PC-3 (cell line): Measurements from ENCODE around the gene ZSCAN30. TPM values are rescaled to one million over a fixed set of nuclear protein-coding genes. Genes with fewer than 3 reads are reported as not detected.

Experiments used
- ATAC-seq: fragments of 200-7000 bp; cut with Tn5 transposase; 2 replicates; pipeline ENCODE4 v1.9.1; 2020; ENCODE audit warnings: mild to moderate bottlenecking, moderate library complexity
- BruUV-seq: library from RNA; stranded (reverse); fragments of 400-500 nt; replicated peaks from 2 replicates; lab custom pipeline; 2021; lab: Mats Ljungman, UMichigan
- CTCF ChIA-PET: fragments of 300-600 bp; sonication (Branson Sonifier 250); formaldehyde crosslinking; loops from one replicate; lab custom pipeline; 2022; ENCODE audit warnings: antibody characterized with exemption; lab: Charles Lee
- POLR2A ChIA-PET: fragments of 300-600 bp; sonication (Branson Sonifier 250); formaldehyde crosslinking; loops from one replicate; lab custom pipeline; 2022; ENCODE audit warnings: antibody characterized with exemption; ENCODE audit not compliant: unreplicated experiment; lab: Charles Lee
- DNase-seq: peaks from one replicate; pipeline ENCODE4 v3.0.0-alpha.2; 2015
- H2AFZ ChIP-seq: fragments of 300-600 bp; sonication (generic); 2 replicates; pipeline ENCODE4 v1.6.0; 2016; ENCODE audit warnings: antibody characterized with exemption, low read length
- H3F3A ChIP-seq: fragments of 300-600 bp; sonication (generic); one replicate; pipeline ENCODE4 v1.6.0; 2017; ENCODE audit warnings: antibody characterized with exemption, low read length, control low read depth, mild to moderate bottlenecking; ENCODE audit not compliant: unreplicated experiment
- H3K27ac ChIP-seq: fragments of 300-600 bp; sonication (generic); 2 replicates; pipeline ENCODE4 v1.5.1; 2016; ENCODE audit warnings: mild to moderate bottlenecking, low read length
- H3K27me3 ChIP-seq: fragments of 300-600 bp; sonication (generic); 2 replicates; pipeline ENCODE4 v1.6.1; 2016; ENCODE audit warnings: low read length, mixed read lengths
- H3K36me3 ChIP-seq: fragments of 300-600 bp; sonication (generic); 2 replicates; pipeline ENCODE4 v1.6.1; 2016; ENCODE audit warnings: low read depth, mixed run types, low read length, mixed read lengths
- H3K4me1 ChIP-seq: fragments of 300-600 bp; sonication (generic); 2 replicates; pipeline ENCODE4 v1.5.1; 2016; ENCODE audit warnings: low read length; ENCODE audit not compliant: insufficient read depth
- H3K4me2 ChIP-seq: fragments of 300-600 bp; sonication (generic); 2 replicates; pipeline ENCODE4 v1.6.0; 2016; ENCODE audit warnings: low read length
- H3K4me3 ChIP-seq: fragments of 300-600 bp; sonication (generic); 2 replicates; pipeline ENCODE4 v1.5.1; 2016; ENCODE audit warnings: mild to moderate bottlenecking, low read length, mixed read lengths
- H3K79me2 ChIP-seq: fragments of 300-600 bp; sonication (generic); 2 replicates; pipeline ENCODE4 v1.6.1; 2017; ENCODE audit warnings: low read length, mixed read lengths
- H3K9ac ChIP-seq: fragments of 300-600 bp; sonication (generic); 2 replicates; pipeline ENCODE4 v1.6.0; 2016; ENCODE audit warnings: mild to moderate bottlenecking, low read length
- H3K9me2 ChIP-seq: fragments of 300-600 bp; sonication (generic); replicated peaks from 2 replicates; pipeline ENCODE4 v1.6.1; 2016; ENCODE audit warnings: mixed run types, low read length, mixed read lengths
- H3K9me3 ChIP-seq: fragments of 300-600 bp; sonication (generic); 2 replicates; pipeline ENCODE4 v1.6.1; 2016; ENCODE audit warnings: low read length, mixed read lengths
- H4K20me1 ChIP-seq: fragments of 300-600 bp; sonication (generic); 2 replicates; pipeline ENCODE4 v1.6.1; 2016; ENCODE audit warnings: low read length, mixed read lengths
- EZH2 ChIP-seq: fragments of 300-600 bp; sonication (generic); IDR thresholded peaks from one replicate; pipeline ENCODE4 v1.6.1; 2017; ENCODE audit warnings: antibody characterized with exemption, mild to moderate bottlenecking, low read length; ENCODE audit not compliant: unreplicated experiment
- EZH2phosphoT487 ChIP-seq: fragments of 300-600 bp; sonication (generic); IDR thresholded peaks from 2 replicates; pipeline ENCODE4 v1.6.1; 2018; ENCODE audit warnings: mild to moderate bottlenecking, antibody characterized with exemption, low read length, borderline replicate concordance
- intact Hi-C: fragments of 100-400 bp; cut with micrococcal nuclease; formaldehyde crosslinking; loops from 2 replicates; pipeline ENCODE4 v1.9.0; 2023
- total RNA-seq: library from RNA; depleted of rRNA; stranded (reverse); fragments of >200 nt; gene quantifications from 2 replicates; pipeline ENCODE4 v1.2.3, GENCODE V29; 2014
- TF ChIP-seq, protein P1 (sequence below): fragments of 300-600 bp; sonication (generic); conservative IDR thresholded peaks from 2 replicates; pipeline ENCODE4 v1.5.1; 2017; ENCODE audit warnings: antibody characterized with exemption, low read depth, mild to moderate bottlenecking, low read length

Gene ZSCAN30
- total RNA-seq, 1 experiment from 2014 or later: 2.8 TPM

DNA sequence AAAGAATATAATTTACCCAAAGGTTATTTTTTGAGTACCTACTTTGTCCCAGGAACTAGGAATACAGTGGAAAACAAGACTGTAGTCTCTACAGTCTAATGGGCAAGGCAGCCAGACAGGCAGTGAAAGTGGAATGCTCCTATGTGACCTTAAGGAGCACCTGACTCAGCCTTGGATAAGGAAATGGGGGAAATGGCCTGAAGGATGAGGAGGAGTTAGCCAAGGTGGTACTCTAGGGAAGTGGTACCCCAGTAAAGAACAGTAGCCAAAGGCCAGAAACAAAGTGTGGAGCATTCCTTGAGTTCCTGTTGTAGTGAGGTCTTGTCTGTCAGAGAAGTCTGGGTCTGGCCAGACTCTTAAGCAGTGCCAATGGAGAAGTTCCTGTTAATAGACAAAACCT lies 43.2 kb downstream of the ZSCAN30 start:
- no peak overlapping the region for H3K4me2 ChIP-seq
- H3K27ac ChIP-seq: no peak overlapping the region
- no peak for TF ChIP-seq EZH2
- no peak for TF ChIP-seq EZH2phosphoT487
- TF ChIP-seq, protein P1, sequence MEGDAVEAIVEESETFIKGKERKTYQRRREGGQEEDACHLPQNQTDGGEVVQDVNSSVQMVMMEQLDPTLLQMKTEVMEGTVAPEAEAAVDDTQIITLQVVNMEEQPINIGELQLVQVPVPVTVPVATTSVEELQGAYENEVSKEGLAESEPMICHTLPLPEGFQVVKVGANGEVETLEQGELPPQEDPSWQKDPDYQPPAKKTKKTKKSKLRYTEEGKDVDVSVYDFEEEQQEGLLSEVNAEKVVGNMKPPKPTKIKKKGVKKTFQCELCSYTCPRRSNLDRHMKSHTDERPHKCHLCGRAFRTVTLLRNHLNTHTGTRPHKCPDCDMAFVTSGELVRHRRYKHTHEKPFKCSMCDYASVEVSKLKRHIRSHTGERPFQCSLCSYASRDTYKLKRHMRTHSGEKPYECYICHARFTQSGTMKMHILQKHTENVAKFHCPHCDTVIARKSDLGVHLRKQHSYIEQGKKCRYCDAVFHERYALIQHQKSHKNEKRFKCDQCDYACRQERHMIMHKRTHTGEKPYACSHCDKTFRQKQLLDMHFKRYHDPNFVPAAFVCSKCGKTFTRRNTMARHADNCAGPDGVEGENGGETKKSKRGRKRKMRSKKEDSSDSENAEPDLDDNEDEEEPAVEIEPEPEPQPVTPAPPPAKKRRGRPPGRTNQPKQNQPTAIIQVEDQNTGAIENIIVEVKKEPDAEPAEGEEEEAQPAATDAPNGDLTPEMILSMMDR: no peak
- ATAC-seq (no peak), DNase-seq (no peak)
- no peak overlapping the region for H3K4me3 ChIP-seq
- no peaks in the 10 kb centered on the region for H3K4me1 ChIP-seq
- BruUV-seq: no TSS peak
- no peaks in the 10 kb centered on the region for H3K9me2 ChIP-seq
- no peaks in the 10 kb centered on the region for H3K9me3 ChIP-seq
- peaks cover 22% of the 10 kb centered on the region for H3K36me3 ChIP-seq
- intact Hi-C loops: no loop called here
- H2AFZ ChIP-seq: no peak overlapping the region
- ChIA-PET CTCF (no interaction called here), POLR2A (no interaction called here)
- H3K9ac ChIP-seq: no peak overlapping the region
- no peaks in the 10 kb centered on the region for H4K20me1 ChIP-seq
- no peaks in the 10 kb centered on the region for H3F3A ChIP-seq
- no peaks in the 10 kb centered on the region for H3K27me3 ChIP-seq
- no peaks in the 10 kb centered on the region for H3K79me2 ChIP-seq

DNA sequence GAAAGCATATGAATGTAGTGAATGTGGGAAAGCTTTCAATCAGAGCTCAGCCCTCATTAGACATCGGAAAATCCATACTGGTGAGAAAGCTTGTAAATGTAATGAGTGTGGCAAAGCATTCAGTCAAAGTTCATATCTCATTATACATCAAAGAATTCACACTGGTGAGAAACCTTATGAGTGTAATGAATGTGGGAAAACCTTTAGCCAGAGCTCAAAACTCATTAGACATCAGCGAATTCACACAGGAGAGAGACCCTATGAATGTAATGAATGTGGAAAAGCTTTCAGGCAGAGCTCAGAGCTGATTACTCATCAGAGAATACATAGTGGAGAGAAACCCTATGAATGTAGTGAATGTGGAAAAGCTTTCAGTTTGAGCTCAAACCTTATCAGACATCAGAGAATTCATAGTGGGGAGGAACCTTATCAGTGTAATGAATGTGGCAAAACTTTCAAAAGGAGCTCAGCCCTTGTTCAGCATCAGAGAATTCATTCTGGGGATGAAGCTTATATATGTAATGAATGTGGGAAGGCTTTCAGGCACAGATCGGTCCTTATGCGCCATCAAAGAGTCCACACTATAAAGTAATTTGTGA lies 44.2 kb downstream of the ZSCAN30 start:
- no TSS peak for BruUV-seq
- DNase-seq: no peak

DNA sequence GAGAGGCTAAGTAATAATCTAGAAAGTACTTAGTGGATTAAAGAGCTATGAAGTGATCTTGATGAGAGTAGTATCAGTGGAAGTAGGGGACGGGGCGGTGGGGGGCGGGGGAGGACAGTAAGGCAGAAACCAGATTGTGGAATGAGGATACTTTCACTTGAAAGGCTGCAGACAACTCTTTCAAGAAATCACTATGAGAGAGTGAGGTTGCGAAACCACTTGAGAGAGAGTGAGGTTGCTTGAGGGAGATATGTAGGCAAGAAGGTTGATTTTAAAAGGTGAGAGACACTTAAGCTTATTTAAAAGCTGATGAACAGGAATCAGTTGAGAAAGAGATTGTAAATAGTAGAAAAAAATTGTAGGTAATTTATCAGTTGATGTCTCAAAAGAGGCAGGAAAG lies 45.4 kb downstream of the ZSCAN30 start:
- POLR2A ChIA-PET: no interaction called here
- peaks cover 22% of the 10 kb centered on the region for H3K36me3 ChIP-seq
- BruUV-seq: no TSS peak

More for the DNA sequence above, 44.2 kb downstream of the ZSCAN30 start:
- H2AFZ ChIP-seq: no peak overlapping the region
- no peaks in the 10 kb centered on the region for H3K79me2 ChIP-seq
- ChIA-PET CTCF (no interaction called here), POLR2A (no interaction called here)
- H3K4me1 ChIP-seq: no peaks in the 10 kb centered on the region
- H3F3A ChIP-seq: no peaks in the 10 kb centered on the region
- no peaks in the 10 kb centered on the region for H3K9me3 ChIP-seq
- intact Hi-C loops: no loop called here
- TF ChIP-seq, protein P1: no peak
- TF ChIP-seq EZH2phosphoT487 (no peak), EZH2 (no peak)
- H3K27me3 ChIP-seq: no peaks in the 10 kb centered on the region
- H3K4me2 ChIP-seq: no peak overlapping the region
- H3K9ac ChIP-seq: no peak overlapping the region
- peaks cover 22% of the 10 kb centered on the region for H3K36me3 ChIP-seq
- no peak overlapping the region for H3K4me3 ChIP-seq
- H3K27ac ChIP-seq: no peak overlapping the region
- no peak for ATAC-seq
- no peaks in the 10 kb centered on the region for H4K20me1 ChIP-seq
- H3K9me2 ChIP-seq: no peaks in the 10 kb centered on the region

More for the DNA sequence above, 45.4 kb downstream of the ZSCAN30 start:
- Histone ChIP-seq H3K4me3 (no peak overlapping the region), H3K79me2 (no peaks in the 10 kb centered on the region), H3K9me3 (no peaks in the 10 kb centered on the region), H3K9me2 (no peaks in the 10 kb centered on the region), H3K9ac (no peak overlapping the region), H3K27ac (no peak overlapping the region), H3K4me2 (no peak overlapping the region), H4K20me1 (no peaks in the 10 kb centered on the region), H3F3A (no peaks in the 10 kb centered on the region), H2AFZ (no peak overlapping the region), H3K4me1 (no peaks in the 10 kb centered on the region), H3K27me3 (no peaks in the 10 kb centered on the region)
- intact Hi-C loops: no loop called here
- no peak for ATAC-seq
- CTCF ChIA-PET: no interaction called here
- DNase-seq: no peak
- TF ChIP-seq EZH2 (no peak), EZH2phosphoT487 (no peak)
- TF ChIP-seq, protein P1: no peak
